BLaER1 (cell line): ENCODE data around the gene ARSI.
"Not testable (repeated sequence)": the region's sequence is repeated elsewhere in the genome, so short reads cannot be mapped to it uniquely, and the experiment has no call there.

ENCODE experiments used
- H3K27ac ChIP-seq: shearing (Covaris generic); formaldehyde crosslinking; 2 replicates; pipeline ENCODE4 v1.8.1; 2022
- H3K27me3 ChIP-seq: shearing (Covaris generic); formaldehyde crosslinking; 2 replicates; pipeline ENCODE4 v1.8.1; 2022
- H3K36me3 ChIP-seq: shearing (Covaris generic); formaldehyde crosslinking; 2 replicates; pipeline ENCODE4 v1.8.1; 2022
- H3K4me1 ChIP-seq: shearing (Covaris generic); formaldehyde crosslinking; 2 replicates; pipeline ENCODE4 v1.8.1; 2022
- H3K4me2 ChIP-seq: shearing (Covaris generic); formaldehyde crosslinking; 2 replicates; pipeline ENCODE4 v1.8.1; 2022
- H3K4me3 ChIP-seq: shearing (Covaris generic); formaldehyde crosslinking; 2 replicates; pipeline ENCODE4 v1.8.1; 2022
- H3K9ac ChIP-seq: shearing (Covaris generic); formaldehyde crosslinking; 2 replicates; pipeline ENCODE4 v1.8.1; 2022
- H3K9me3 ChIP-seq: shearing (Covaris generic); formaldehyde crosslinking; 2 replicates; pipeline ENCODE4 v1.8.1; 2022
- H4K20me1 ChIP-seq: shearing (Covaris generic); formaldehyde crosslinking; 2 replicates; pipeline ENCODE4 v1.8.1; 2022
- Cebpa-rat ChIP-seq: shearing (Covaris generic); IDR thresholded peaks from 2 replicates; pipeline ENCODE4 v1.8.1; 2022

ARSI gene

DNA sequence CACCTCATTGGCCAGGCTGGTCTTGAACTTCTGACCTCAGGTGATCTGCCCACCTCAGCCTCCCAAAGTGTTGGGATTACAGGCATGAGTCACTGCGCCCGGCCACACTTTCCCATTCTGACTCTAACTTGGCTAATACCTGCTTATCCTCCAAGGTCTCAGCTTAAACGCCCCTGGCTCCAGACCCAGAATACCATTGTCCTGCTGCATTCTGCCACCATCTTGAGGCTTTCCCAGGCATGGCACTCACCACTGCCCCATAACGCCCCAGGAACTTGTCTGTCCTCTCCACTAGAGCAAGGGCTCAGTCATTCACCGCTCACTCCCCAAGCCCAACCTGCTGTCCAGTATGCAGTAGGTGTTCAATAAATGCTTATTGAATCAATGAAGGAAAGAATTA, 53.0 kb downstream of the ARSI start:
- Histone ChIP-seq H3K9me3 (no peaks in the 10 kb centered on the region), H4K20me1 (no peaks in the 10 kb centered on the region), H3K36me3 (no peaks in the 10 kb centered on the region), H3K27ac (no peak overlapping the region), H3K4me3 (no peak overlapping the region), H3K4me1 (peaks cover 34% of the 10 kb centered on the region), H3K4me2 (no peak overlapping the region), H3K9ac (no peak overlapping the region), H3K27me3 (no peaks in the 10 kb centered on the region)
- TF ChIP-seq Cebpa-rat: no peak

- no peaks in the 10 kb centered on the region for H3K9me3 ChIP-seq
- no peaks in the 10 kb centered on the region for H4K20me1 ChIP-seq
- no peaks in the 10 kb centered on the region for H3K27me3 ChIP-seq
- no peak overlapping the region for H3K9ac ChIP-seq
- peaks cover 26% of the 10 kb centered on the region for H3K4me1 ChIP-seq
- H3K4me2 ChIP-seq: no peak overlapping the region
- H3K27ac ChIP-seq: no peak overlapping the region
- no peak overlapping the region for H3K4me3 ChIP-seq
- H3K36me3 ChIP-seq: no peaks in the 10 kb centered on the region
- TF ChIP-seq Cebpa-rat: no peak
Measured at GRCh38 chr5:150248946-150249345, 53.8 kb downstream of the ARSI start.

DNA sequence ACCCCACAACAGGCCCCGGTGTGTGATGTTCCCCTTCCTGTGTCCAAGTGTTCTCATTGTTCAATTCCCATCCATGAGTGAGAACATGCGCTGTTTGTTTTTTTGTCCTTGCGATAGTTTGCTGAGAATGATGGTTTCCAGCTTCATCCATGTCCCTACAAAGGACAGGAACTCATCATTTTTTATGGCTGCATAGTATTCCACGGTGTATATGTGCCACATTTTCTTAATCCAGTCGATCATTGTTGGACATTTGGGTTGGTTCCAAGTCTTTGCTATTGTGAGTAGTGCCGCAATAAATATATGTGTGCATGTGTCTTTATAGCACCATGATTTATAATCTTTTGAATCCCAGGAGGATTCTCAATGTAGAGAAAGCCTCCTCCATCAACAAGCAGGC, 54.2 kb downstream of the ARSI start:
- not testable (repeated sequence) for H3K27me3 ChIP-seq, H3K9ac ChIP-seq, H4K20me1 ChIP-seq, H3K4me3 ChIP-seq, H3K9me3 ChIP-seq, H3K4me2 ChIP-seq, H3K27ac ChIP-seq, H3K36me3 ChIP-seq
- peaks cover 22% of the 10 kb centered on the region for H3K4me1 ChIP-seq

DNA sequence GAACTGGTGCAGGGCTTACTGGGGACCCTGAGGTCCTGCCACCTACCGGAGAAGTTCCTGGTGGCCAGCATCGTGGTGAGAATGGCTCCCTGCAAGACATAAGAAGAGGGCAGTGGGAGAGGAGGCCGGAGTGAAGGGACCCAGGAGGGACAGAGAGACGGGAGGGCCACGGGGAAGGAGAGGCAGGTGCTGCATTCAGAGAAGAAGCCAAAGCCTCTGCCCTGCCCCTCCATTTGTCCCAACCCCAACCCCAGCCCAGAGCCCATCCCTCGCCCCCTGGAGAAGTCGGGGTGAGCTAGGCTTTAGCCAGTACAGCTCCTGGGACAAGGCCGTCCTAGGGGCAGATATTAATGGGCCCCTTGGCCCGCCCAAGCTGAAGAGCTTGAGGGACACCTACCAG, 55.0 kb downstream of the ARSI start:
- H3K27me3 ChIP-seq: no peaks in the 10 kb centered on the region
- H3K9ac ChIP-seq: no peak overlapping the region
- peaks cover 14% of the 10 kb centered on the region for H3K4me1 ChIP-seq
- no peak for TF ChIP-seq Cebpa-rat
- H3K36me3 ChIP-seq: no peaks in the 10 kb centered on the region
- no peak overlapping the region for H3K27ac ChIP-seq
- H3K4me2 ChIP-seq: no peak overlapping the region
- H4K20me1 ChIP-seq: no peaks in the 10 kb centered on the region
- no peaks in the 10 kb centered on the region for H3K9me3 ChIP-seq
- no peak overlapping the region for H3K4me3 ChIP-seq

GRCh38 chr5:150246835-150247234, 55.9 kb downstream of the ARSI start:
- H3K4me2 ChIP-seq: no peak overlapping the region
- H3K27ac ChIP-seq: no peak overlapping the region
- H4K20me1 ChIP-seq: no peaks in the 10 kb centered on the region
- no peak overlapping the region for H3K4me3 ChIP-seq
- peaks cover 5% of the 10 kb centered on the region; the same call in 1 of the 2 replicates for H3K4me1 ChIP-seq
- H3K27me3 ChIP-seq: no peaks in the 10 kb centered on the region
- no peak overlapping the region for H3K9ac ChIP-seq
- H3K36me3 ChIP-seq: no peaks in the 10 kb centered on the region
- no peaks in the 10 kb centered on the region for H3K9me3 ChIP-seq
- TF ChIP-seq Cebpa-rat: no peak

GRCh38 chr5:150246429-150246828, 56.3 kb downstream of the ARSI start:
- Histone ChIP-seq H3K27me3 (no peaks in the 10 kb centered on the region), H3K9me3 (no peaks in the 10 kb centered on the region), H3K4me2 (no peak overlapping the region), H3K36me3 (no peaks in the 10 kb centered on the region), H3K4me1 (0 out of 2 replicates have a peak, but pooled peaks cover 1% of the 10 kb centered on the region), H3K9ac (no peak overlapping the region), H3K27ac (no peak overlapping the region), H3K4me3 (no peak overlapping the region), H4K20me1 (no peaks in the 10 kb centered on the region)
- no peak for TF ChIP-seq Cebpa-rat
